ENCODE results near the gene TMEM163. TPM values are rescaled to one million over a fixed set of nuclear protein-coding genes. Genes with fewer than 3 reads are reported as not detected.

Gene TMEM163
- total and polyA plus RNA-seq, 8 donors, result 3.9 to 48.4 (median 14.0) TPM

DNA sequence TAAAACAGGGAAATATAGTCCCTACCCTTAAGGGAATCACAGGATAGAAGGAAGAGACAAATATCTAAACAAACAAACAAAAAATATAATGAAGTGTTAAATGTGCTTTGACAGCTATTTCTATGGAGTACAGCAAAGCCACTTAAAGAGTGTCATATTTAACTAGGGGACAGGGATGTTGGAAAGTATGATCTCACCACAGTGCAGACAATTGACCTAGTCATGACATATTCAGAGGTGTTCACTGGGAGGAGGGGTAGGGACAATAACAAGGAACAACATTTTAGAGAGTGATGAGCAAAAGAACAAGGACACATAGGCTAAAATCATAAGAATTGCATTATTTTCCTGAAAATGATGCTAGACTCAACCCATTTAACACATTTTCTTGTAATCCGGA, 107.5 kb downstream of the TMEM163 start:
- ATAC-seq (peak; percentile 38), DNase-seq (no peak)
- Histone ChIP-seq H3K4me3 (no peak overlapping the region), H3K9me3 (peaks cover 0 to 18% of the 10 kb centered on the region in 2 donors), H3K27me3 (no peaks in the 10 kb centered on the region), H3K27ac (no peak overlapping the region), H3K4me1 (no peaks in the 10 kb centered on the region), H3K36me3 (no peaks in the 10 kb centered on the region)
- TF ChIP-seq, protein P1, sequence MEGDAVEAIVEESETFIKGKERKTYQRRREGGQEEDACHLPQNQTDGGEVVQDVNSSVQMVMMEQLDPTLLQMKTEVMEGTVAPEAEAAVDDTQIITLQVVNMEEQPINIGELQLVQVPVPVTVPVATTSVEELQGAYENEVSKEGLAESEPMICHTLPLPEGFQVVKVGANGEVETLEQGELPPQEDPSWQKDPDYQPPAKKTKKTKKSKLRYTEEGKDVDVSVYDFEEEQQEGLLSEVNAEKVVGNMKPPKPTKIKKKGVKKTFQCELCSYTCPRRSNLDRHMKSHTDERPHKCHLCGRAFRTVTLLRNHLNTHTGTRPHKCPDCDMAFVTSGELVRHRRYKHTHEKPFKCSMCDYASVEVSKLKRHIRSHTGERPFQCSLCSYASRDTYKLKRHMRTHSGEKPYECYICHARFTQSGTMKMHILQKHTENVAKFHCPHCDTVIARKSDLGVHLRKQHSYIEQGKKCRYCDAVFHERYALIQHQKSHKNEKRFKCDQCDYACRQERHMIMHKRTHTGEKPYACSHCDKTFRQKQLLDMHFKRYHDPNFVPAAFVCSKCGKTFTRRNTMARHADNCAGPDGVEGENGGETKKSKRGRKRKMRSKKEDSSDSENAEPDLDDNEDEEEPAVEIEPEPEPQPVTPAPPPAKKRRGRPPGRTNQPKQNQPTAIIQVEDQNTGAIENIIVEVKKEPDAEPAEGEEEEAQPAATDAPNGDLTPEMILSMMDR (IDR thresholded peaks at IDR 0.05), result no peak
- intact Hi-C loops (cut with DNase I), result no loop called here

DNA sequence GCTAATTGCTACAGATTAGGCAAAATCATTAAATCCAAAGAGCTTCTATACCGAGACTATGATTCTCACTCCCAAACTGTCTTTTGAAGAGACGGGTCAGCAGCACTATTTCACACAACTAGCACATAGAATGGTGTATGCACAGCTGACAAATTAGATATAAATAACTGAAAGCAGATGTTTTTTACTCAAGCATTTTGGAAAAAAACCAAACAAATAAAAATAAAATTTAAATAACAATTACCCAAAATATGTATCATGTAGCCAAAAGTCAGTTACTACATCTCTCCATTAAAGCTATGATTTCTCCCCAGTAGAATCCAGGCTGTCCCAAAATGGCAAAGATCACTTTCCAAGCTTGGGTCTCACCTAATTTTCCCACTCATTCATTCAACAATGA, 107.9 kb downstream of the TMEM163 start:
- peaks cover 0 to 18% of the 10 kb centered on the region in 2 donors for H3K9me3 ChIP-seq
- ATAC-seq, result no peak
- no peaks in the 10 kb centered on the region for H3K36me3 ChIP-seq
- DNase-seq, result no peak
- no peaks in the 10 kb centered on the region for H3K27me3 ChIP-seq
- H3K27ac ChIP-seq, result no peak overlapping the region
- intact Hi-C loops (cut with DNase I), result no loop called here
- no peak overlapping the region for H3K4me3 ChIP-seq
- TF ChIP-seq, protein P1 (IDR thresholded peaks at IDR 0.05), result no peak
- no peaks in the 10 kb centered on the region for H3K4me1 ChIP-seq

DNA sequence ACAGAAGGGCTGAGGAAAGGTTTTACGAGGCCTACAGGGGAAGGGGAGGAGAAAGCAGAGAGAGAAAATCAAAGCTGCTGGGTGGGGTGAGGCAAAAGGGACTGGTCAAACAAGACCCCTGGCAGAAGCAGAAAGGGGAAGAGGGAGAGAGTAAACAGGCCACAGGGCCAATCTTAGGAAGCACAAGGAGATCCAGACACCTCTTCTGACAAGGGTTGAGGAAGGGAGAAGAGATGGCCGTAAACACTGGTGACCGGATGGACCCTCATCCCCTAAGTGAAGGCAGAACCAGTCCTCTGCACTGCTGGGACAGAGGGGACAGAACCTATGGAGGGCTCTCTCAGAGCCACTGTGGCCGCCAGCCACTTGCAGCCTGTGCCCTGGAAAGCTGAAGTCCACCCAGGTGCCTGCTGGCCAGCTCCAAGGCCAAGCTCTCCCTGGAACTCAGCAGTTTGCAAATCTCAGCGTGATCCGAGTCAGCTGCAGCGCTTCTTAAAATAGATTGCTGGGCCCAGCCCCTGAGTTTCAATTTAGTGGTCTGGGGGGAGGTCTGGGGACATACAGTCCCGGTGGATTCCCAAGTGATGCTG, 108.8 kb downstream of the TMEM163 start:
- intact Hi-C loops (cut with DNase I), result no loop called here
- H3K9me3 ChIP-seq, result peaks cover 0 to 18% of the 10 kb centered on the region in 2 donors
- H3K36me3 ChIP-seq, result no peaks in the 10 kb centered on the region
- no peak overlapping the region for H3K4me3 ChIP-seq
- no peaks in the 10 kb centered on the region for H3K27me3 ChIP-seq
- no peaks in the 10 kb centered on the region for H3K4me1 ChIP-seq
- ATAC-seq (no peak), DNase-seq (no peak)
- no peak overlapping the region for H3K27ac ChIP-seq
- TF ChIP-seq, protein P1 (IDR thresholded peaks at IDR 0.05), result no peak

DNA sequence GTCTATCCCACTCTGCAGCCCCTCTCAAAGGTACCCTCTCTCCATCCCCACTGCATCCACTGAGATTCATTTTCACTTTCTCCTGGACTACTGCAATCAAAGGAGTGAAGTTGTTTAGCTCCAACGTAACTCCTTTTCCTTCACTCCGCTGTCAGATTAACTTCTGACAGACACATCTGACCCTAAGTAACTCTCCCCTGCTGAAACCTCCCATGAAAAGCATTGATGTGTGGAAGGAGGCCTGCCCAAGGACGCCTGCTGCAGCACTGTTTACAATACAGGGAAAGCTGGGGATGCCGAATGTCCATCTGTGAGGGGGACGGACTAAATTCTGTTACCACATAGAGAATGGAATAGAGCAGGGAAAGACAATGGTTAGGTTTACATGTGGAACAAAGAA, 114.8 kb downstream of the TMEM163 start:
- DNase-seq (no peak), ATAC-seq (no peak)
- intact Hi-C loops (cut with DNase I), result no loop called here
- H3K4me1 ChIP-seq, result no peaks in the 10 kb centered on the region
- H3K9me3 ChIP-seq, result peaks cover 0 to 4% of the 10 kb centered on the region in 2 donors
- no peaks in the 10 kb centered on the region for H3K27me3 ChIP-seq
- TF ChIP-seq, protein P1 (IDR thresholded peaks at IDR 0.05), result no peak
- no peak overlapping the region for H3K27ac ChIP-seq
- no peak overlapping the region for H3K4me3 ChIP-seq
- H3K36me3 ChIP-seq, result no peaks in the 10 kb centered on the region

DNA sequence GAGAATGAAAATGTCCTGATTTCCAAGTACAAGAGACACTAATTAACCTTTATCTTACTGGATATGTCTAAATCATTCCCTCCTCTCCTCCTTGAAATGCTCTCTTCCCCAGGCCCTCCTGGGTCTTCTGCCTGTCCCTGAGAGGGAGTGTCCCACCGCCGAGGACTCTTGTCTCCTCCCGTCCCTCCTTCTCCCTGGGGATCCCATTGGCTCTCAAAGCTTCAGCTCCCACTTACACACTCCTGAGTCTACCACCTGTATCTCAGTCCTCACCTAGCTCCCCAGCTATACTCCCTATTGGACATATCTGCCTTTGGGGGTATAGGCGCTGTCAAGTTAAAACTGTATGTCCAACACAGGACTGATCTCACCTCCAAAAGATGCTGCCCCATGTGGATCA, 116.1 kb downstream of the TMEM163 start:
- ATAC-seq (no peak), DNase-seq (no peak)
- peaks cover 0 to 7% of the 10 kb centered on the region in 2 donors for H3K9me3 ChIP-seq
- no peaks in the 10 kb centered on the region for H3K4me1 ChIP-seq
- H3K27ac ChIP-seq, result no peak overlapping the region
- H3K4me3 ChIP-seq, result no peak overlapping the region
- no peaks in the 10 kb centered on the region for H3K27me3 ChIP-seq
- intact Hi-C loops (cut with DNase I), result no loop called here
- TF ChIP-seq, protein P1 (IDR thresholded peaks at IDR 0.05), result no peak
- no peaks in the 10 kb centered on the region for H3K36me3 ChIP-seq

Data from left lung (tissue), 10 donors.